Midbrain (tissue), 1 donor: ENCODE results near the gene CDC42EP4.

Experiments used
- DNase-seq: peaks from one replicate; lab custom pipeline; 2025; lab: John Stamatoyannopoulos, UW

Gene CDC42EP4

DNA sequence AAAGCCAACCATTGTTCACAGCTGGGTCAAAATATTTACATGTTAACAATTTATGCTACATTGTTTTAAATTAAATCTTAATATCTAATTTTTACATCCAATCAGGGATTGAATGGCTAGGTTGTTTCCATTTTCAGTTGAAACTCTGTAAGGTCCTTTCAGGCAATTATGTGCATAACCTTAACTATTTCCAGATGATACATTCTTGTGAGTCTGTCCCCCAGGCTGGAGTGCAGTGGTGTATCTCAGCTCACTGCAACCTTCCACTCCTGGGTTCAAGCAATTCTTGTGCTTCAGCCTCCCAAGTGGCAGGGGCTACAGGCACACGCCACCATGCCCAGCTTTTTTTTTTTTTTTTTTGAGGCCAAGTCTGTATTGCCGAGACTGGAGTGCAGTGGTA, 10.4 kb downstream of the CDC42EP4 start:
- no peak for DNase-seq

DNA sequence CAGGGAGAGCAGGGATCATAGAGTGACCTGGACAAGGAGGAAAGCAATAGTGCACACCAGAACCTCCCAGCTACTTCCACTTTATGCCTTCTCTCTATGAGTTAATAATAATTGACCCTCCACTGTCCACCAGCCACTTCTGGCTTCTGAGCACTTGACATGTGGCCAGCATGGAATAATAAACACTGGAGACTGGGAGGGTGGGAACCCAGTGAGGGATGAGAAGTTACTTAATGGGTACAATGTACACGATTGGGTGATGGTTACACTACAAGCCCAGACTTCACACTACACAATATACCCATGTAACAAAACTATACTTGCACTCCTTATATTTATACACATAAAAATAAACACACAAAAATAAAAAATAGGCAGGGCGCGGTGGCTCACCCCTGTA, 11.4 kb downstream of the CDC42EP4 start:
- no peak for DNase-seq

GRCh38 chr17:73297934-73298861, 13.6 kb downstream of the CDC42EP4 start:
- no peak for DNase-seq

- peak; percentile 57 for DNase-seq
Measured at GRCh38 chr17:73293480-73293911, 18.3 kb downstream of the CDC42EP4 start.

GRCh38 chr17:73293031-73293430, 18.8 kb downstream of the CDC42EP4 start:
- no peak for DNase-seq

GRCh38 chr17:73292031-73292531, 19.7 kb downstream of the CDC42EP4 start:
- DNase-seq, result peak; percentile 46

- DNase-seq, result no peak
Measured at GRCh38 chr17:73291260-73291801, 20.5 kb downstream of the CDC42EP4 start.

DNA sequence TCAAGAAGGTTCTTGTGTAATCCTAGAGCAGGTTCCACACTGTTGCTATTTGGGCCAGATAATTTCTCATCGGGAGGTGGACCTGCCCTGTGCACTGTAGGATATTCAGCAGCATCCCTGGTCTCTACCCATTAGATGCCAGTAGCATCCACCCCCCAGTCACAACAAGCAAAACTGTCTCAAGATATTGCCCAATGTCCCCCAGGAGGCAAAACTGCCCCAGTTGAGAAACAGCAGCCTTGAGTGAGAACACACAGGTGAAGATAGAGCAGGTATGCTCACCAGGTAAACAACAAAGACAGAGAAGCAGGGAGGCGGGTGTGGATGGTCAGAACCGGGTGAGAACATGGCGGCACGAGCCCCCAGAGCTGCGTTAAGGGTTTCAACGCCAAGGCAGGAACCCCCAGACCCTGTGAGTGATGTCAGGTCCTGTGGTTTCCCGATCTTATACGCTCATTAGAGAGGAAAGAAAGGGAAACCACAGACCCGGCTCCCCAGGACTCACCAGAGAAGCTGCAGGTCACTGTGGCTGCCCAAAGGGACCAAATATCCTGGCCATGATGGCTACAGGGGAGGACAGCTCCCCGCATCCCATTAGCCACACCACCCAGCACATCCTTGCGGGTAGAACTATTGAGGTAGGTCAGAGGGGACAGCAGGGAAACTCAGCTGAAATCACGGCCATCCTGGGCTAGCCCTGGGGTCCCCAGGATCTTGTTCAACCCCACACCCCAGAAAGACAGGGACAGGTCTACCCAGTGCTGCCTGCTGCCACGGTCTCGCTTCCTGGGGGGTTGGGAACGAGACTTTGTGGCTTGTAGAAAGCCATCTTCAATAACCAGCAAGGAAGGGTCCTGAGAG, 21.2 kb downstream of the CDC42EP4 start:
- no peak for DNase-seq

DNA sequence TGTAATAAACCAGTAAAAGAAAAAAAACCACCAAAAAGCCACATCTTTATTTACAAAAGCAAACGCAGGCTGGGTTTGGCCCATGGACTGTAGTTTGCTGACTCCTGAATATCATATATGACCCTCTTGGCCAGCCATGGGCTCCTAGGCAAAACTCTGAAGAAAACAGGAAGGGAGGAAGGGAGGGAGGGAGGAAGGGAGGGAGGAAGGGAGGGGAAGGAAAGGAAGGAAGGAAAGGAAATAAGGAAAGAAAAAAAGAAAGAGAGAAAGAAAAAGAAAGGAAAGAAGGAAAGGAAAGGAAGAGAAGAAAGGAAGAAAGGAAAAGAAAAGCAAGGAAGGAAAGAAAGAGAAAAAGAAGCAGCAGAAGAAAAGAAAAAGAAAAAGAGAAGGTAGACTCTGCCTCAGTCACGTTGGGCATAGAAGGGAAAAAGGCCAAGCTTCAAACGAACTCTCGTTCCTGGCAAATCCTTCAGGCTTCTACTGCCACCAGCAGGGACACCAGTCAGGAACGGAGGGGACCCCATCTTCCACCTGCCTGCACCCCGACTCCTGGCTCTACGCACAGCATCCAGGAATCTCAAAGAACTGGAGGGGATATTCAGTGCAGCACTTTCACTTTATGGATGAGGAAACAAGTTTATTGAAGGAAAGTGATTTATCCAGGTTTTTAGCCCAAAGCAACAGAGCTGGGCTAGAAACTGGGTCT, 22.1 kb downstream of the CDC42EP4 start:
- DNase-seq, result no peak

DNA sequence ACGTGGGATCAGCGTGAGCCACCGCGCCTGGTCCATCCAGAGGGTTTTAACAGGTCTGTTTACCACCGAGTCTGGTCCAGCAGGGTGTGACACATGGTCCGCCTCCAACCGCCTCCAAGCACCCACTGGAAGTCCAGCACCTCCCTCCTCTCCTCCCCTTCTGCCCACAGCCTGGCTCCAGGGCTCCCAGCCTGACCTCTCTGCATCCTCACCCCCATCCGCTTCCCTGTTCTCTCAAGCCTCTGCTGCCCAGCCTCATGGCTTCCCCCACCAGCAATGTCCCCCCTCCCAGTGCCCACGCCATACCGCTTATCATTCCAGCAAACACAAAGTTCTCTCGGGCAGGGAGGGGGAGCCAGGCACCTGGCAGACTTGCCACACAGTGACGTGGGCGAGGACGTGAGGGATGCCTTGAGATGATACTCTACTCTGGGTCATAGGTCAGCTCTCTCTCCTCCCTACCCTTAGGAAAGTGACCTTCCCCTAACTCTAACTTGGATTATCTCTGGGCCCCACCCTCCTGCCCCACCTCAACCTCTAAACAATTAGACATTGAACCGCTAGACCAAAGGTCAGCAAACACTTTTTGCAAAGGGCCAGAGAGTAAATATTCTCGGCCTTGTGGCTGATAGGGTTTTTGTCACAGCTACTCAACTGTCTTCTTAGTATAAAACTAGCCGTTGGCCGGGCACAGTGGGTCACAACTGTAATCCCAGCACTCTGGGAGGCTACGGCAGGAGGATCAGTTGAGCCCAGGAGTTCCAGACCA, 23.1 kb downstream of the CDC42EP4 start:
- DNase-seq, result no peak

GRCh38 chr17:73286863-73287296, 24.9 kb downstream of the CDC42EP4 start:
- DNase-seq, result no peak

GRCh38 chr17:73285916-73286862, 25.6 kb downstream of the CDC42EP4 start:
- no peak for DNase-seq

DNA sequence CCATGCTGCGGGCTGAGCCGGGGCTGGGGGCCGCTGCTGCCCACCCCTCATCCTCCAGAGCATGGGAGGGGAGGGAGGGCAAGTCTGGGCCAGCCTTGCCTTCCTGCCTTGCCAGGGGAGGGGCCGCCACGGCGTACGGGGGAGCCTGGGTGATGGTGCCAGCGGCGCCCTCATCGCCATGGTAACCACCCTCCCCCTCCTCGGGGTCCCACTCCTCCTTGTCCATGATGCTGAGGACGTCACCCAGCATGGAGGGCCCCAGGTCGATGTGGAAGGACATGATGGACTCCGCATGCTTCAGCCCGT, 26.2 kb downstream of the CDC42EP4 start:
- no peak for DNase-seq

DNA sequence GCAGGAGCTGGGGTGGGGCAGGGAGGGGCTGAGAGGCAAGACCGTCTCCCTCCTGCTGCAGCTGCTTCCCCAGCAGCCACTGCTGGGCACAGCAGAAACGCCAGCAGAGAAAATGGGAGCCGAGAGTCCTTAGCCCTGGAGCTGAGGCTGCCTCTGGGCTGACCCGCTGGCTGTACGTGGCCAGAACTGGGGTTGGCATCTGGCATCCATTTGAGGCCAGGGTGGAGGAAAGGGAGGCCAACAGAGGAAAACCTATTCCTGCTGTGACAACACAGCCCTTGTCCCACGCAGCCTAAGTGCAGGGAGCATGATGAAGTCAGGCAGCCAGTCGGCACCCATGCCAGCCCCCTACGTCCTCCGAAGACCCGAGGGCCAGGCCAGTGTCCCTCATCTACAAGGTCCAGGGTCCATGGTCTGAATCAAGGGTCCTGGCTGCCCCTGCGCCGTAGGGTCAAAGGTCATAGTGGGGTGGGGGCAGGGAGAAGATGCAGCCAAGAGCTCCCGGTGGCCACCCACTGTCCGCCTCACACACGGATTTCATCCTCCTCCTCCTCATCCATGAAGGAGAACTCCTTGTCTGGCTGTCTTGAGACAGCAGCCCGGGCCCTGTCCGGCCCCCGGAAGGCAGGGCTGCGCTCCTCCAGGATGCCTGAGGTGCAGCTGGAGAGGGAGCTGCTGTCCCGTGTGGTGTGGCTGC, 26.7 kb downstream of the CDC42EP4 start:
- DNase-seq, result no peak

- DNase-seq, result no peak
Measured at GRCh38 chr17:73284354-73284753, 27.4 kb downstream of the CDC42EP4 start.

GRCh38 chr17:73283841-73284282, 27.9 kb downstream of the CDC42EP4 start:
- DNase-seq, result peak; percentile 43

DNA sequence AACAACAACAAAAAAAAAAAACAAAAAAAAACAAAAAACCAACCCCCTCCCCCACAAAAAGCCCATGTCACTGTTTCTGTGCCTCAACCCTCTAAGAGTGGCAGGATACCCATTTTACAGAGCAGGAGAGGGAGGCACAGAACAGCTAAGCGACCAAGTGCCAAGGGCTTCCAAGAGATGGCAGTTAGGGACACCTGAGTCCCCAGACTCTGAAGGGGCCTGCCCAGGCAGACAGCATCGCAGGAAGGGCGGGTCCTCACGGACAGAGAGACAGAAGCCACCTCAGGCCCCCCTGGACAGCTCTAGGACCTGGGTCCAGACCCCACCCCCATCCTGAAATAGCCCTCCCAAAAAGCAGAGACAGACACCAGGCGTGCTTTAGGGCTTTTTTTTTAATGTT, 28.6 kb downstream of the CDC42EP4 start:
- DNase-seq, result no peak

GRCh38 chr17:73282629-73283028, 29.2 kb downstream of the CDC42EP4 start:
- DNase-seq, result no peak

GRCh38 chr17:73281928-73282327, 29.9 kb downstream of the CDC42EP4 start:
- no peak for DNase-seq
